ENCODE results near the gene DLST.

DLST gene

GRCh38 chr14:74886001-74886400 is 4.3 kb downstream of the DLST start:
- TF ChIP-seq CTCF (conservative IDR thresholded peaks at IDR 0.05; ENCODE audit: low read depth, low read length), result no peak
- DNase-seq (ENCODE audit: low read depth), result no peak
- H3K4me3 ChIP-seq (ENCODE audit: low read length), result no peak overlapping the region

DNA sequence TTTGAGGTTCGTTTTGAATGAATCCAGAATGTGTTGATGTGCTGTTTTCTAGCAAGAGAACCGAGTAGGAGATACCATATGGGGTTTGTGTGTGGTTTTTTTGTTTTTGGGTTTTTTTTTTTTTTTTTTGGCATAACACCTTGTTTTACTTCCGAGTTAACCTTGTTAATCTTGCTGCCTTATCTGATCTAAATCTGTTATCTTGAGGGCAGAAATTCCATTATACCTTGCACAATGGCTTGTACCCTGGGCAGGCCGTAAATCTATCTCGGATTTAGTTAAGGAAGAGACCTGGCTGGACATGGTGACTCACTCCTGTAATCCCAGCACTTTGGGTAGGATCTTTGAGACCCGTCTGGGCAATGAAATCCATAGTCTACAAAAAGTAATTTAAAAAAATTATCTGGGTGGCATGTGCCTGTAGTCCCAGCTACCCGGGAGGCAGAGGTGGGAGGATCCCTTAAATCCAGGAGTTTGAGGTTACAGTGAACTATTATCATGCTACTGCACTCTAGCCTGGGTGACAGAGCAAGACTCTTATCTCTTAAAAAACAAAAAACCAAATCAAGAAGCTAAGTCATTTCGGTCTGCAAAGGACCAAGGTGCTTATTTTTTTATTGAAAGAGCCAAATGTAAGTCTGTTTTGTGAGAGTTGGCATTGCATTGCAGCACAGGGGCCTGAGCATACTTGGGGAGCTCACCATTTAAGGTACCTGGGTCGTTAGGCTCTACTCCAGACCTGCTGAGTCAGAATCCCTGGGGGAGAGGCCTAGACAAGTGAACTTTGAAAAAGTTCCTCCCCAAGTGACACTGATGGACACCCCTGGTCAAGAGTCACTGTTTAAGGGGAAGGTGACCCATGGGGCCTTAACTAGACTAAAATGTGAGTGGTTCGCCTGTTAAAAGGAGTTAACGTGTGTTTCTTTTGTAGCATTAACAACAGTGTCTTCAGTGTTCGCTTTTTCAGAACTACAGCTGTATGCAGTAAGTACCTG is 6.7 kb downstream of the DLST start:
- DNase-seq (ENCODE audit: low read depth), result no peak
- H3K4me3 ChIP-seq (ENCODE audit: low read length), result no peak overlapping the region
- TF ChIP-seq CTCF (conservative IDR thresholded peaks at IDR 0.05; ENCODE audit: low read depth, low read length), result no peak

GRCh38 chr14:74890262-74890661 is 8.5 kb downstream of the DLST start:
- H3K4me3 ChIP-seq (ENCODE audit: low read length), result no peak overlapping the region
- no peak for DNase-seq (ENCODE audit: low read depth)
- no peak for TF ChIP-seq CTCF (conservative IDR thresholded peaks at IDR 0.05; ENCODE audit: low read depth, low read length)

DNA sequence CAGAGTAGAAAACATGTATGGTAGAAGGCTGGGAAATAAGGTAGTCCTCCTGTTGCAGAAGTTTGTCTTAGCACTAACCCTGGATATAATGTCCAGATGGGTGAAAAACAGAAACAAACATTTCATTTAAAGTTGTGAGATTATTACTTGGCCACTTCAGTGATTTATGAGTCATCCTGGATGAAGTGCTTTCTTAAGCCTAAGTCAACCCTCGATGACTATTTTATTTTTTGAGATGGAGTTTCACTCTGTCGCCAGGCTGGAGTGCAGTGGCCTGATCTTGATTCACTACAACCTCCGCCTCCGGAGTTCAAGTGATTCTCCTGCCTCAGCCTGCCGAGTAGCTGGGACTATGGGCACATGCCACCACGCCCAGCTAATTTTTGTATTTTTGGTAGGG is 10.2 kb downstream of the DLST start:
- DNase-seq (ENCODE audit: low read depth), result no peak
- H3K4me3 ChIP-seq (ENCODE audit: low read length), result no peak overlapping the region
- TF ChIP-seq CTCF (conservative IDR thresholded peaks at IDR 0.05; ENCODE audit: low read depth, low read length), result no peak

- TF ChIP-seq CTCF (conservative IDR thresholded peaks at IDR 0.05; ENCODE audit: low read depth, low read length), result no peak
- DNase-seq (ENCODE audit: low read depth), result no peak
- H3K4me3 ChIP-seq (ENCODE audit: low read length), result no peak overlapping the region
Observed at GRCh38 chr14:74892745-74893144, 11.0 kb downstream of the DLST start.

DNA sequence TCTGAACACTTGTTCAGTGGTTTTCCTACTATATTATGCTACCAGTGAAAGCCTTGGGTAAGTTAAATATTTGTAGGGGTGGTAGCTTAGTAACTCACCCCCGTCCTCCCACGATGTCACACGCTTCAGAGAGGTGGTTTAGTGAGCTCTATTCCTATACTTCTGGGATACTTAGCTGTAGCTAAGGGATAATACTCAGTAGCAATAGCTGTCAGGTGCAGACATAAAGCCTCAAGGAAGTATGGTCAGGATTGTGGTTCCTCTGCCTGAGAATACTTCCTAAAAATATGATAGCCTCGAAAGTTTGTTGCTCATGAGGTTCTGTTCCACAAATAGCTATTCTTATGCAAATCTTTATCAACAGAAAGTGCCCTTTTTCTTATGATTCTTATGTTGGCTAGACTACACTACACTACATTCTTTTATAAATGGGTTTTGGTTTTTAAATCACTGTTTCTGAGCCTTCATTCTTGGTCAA is 11.9 kb downstream of the DLST start:
- no peak overlapping the region for H3K4me3 ChIP-seq (ENCODE audit: low read length)
- no peak for TF ChIP-seq CTCF (conservative IDR thresholded peaks at IDR 0.05; ENCODE audit: low read depth, low read length)
- no peak for DNase-seq (ENCODE audit: low read depth)

DNA sequence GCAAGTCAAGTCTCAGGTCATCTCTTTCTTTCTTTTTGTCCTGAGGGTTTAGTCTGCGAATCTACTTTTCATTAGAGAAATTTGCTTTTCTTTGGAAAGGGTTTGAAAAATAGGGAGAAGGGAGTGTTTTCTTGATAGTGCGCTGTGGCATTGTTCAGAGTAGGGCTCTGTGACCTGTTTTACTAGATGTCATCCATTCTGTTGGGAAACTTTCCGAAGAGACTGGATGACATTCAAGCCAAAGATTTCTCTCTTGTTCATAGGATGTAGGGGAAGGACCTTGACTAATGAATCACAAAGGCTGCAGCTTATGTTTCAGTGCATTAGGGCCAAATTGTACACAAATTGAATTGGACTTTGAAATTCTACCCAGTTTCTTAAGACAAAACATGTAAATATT is 14.7 kb downstream of the DLST start:
- no peak overlapping the region for H3K4me3 ChIP-seq (ENCODE audit: low read length)
- DNase-seq (ENCODE audit: low read depth), result no peak
- no peak for TF ChIP-seq CTCF (conservative IDR thresholded peaks at IDR 0.05; ENCODE audit: low read depth, low read length)
